GM12878 (cell line): ENCODE data around the gene MED22. TPM values are rescaled to one million over a fixed set of nuclear protein-coding genes. Genes with fewer than 3 reads are reported as not detected.

ENCODE experiments used
- ATAC-seq: fragments of 200-7000 bp; cut with Tn5 transposase; 3 replicates; pipeline ENCODE4 v1.9.1; 2020; ENCODE audit warnings: mild to moderate bottlenecking, moderate library complexity
- BruUV-seq: library from RNA; stranded (reverse); fragments of 400-500 nt; replicated peaks from 2 replicates; lab custom pipeline; 2021; lab: Mats Ljungman, UMichigan
- CTCF ChIA-PET: fragments of 300-600 bp; sonication (Branson Sonifier 250); formaldehyde crosslinking; extraction: SDS; loops from one replicate; lab custom pipeline; 2021; ENCODE audit warnings: inconsistent platforms; lab: Yijun Ruan, JAX
- POLR2A ChIA-PET: fragments of 350-600 bp; formaldehyde crosslinking; extraction: SDS; loops from one replicate; lab custom pipeline; 2021; ENCODE audit warnings: inconsistent platforms; lab: Charles Lee
- RAD21 ChIA-PET: fragments of 300-600 bp; sonication (Branson Sonifier 250); formaldehyde crosslinking; loops from one replicate; lab custom pipeline; 2023; ENCODE audit warnings: antibody characterized with exemption; ENCODE audit not compliant: unreplicated experiment; lab: Charles Lee
- SMC1A ChIA-PET: fragments of 300-600 bp; sonication (Branson Sonifier 250); formaldehyde crosslinking; loops from one replicate; lab custom pipeline; 2023; ENCODE audit not compliant: unreplicated experiment, uncharacterized antibody; lab: Charles Lee
- DNase-seq: peaks from one replicate; pipeline ENCODE4 v3.0.0-alpha.2; 2011; ENCODE audit warnings: low read depth, low spot score
- FAIRE-seq: peaks from 3 replicates; lab custom pipeline; 2011; peaks lifted over from hg19 to GRCh38; lab: Jason Lieb, UNC
- H2AFZ ChIP-seq: 2 replicates; pipeline ENCODE4 v1.6.0; 2011; ENCODE audit warnings: low read depth, low read length, control low read depth; ENCODE audit not compliant: control insufficient read depth
- H3K27ac ChIP-seq: 2 replicates; pipeline ENCODE4 v1.5.1; 2011; ENCODE audit warnings: control low read depth; ENCODE audit not compliant: control insufficient read depth, insufficient read depth
- H3K27me3 ChIP-seq, 2 experiments: replicated peaks in 1 of 2; 2 replicates each; pipeline versions ENCODE4 v1.6.0 to v1.6.1; 2011; ENCODE audit warnings: low read length in 1 of 2; ENCODE audit not compliant: control insufficient read depth in 2 of 2, insufficient read depth in 2 of 2
- H3K36me3 ChIP-seq, 2 experiments: 2 replicates each; pipeline ENCODE4 v1.5.1; 2011; ENCODE audit warnings: low read length in 1 of 2; ENCODE audit not compliant: control insufficient read depth in 2 of 2, insufficient read depth in 2 of 2
- H3K4me1 ChIP-seq: 2 replicates; pipeline ENCODE4 v1.6.1; 2011; ENCODE audit warnings: mild to moderate bottlenecking, low read length, moderate library complexity, mixed read lengths; ENCODE audit not compliant: control insufficient read depth, insufficient read depth
- H3K4me2 ChIP-seq: 2 replicates; pipeline ENCODE4 v1.6.0; 2011; ENCODE audit warnings: control low read depth; ENCODE audit not compliant: control insufficient read depth, insufficient read depth
- H3K4me3 ChIP-seq: fragments of 200-600 bp; sonication (generic); 2 replicates; pipeline ENCODE4 v1.5.1; 2016
- H3K79me2 ChIP-seq: 2 replicates; pipeline ENCODE4 v1.6.0; 2011; ENCODE audit warnings: low read length; ENCODE audit not compliant: control insufficient read depth, insufficient read depth
- H3K9ac ChIP-seq: 2 replicates; pipeline ENCODE4 v1.8.0; 2011; ENCODE audit warnings: low read length, control low read depth, mixed read lengths; ENCODE audit not compliant: control insufficient read depth, insufficient read depth
- H3K9me3 ChIP-seq: replicated peaks from 3 replicates; pipeline ENCODE4 v1.5.1; 2011; ENCODE audit warnings: mild to moderate bottlenecking, low read length; ENCODE audit not compliant: control insufficient read depth, insufficient read depth
- H4K20me1 ChIP-seq: 2 replicates; pipeline ENCODE4 v1.6.0; 2011; ENCODE audit not compliant: control insufficient read depth, insufficient read depth
- BACH1 ChIP-seq: fragments of 450-650 bp; IDR thresholded peaks from 2 replicates; pipeline ENCODE4 v1.6.1; 2017; ENCODE audit warnings: mild to moderate bottlenecking, borderline replicate concordance
- BRCA1 ChIP-seq: IDR thresholded peaks from 2 replicates; pipeline ENCODE4 v1.6.1; 2011; ENCODE audit warnings: low read depth, low read length, improper control_type of control experiment
- CHD1 ChIP-seq: IDR thresholded peaks from 2 replicates; pipeline ENCODE4 v1.6.1; 2012; ENCODE audit warnings: low read depth, low read length, improper control_type of control experiment
- E2F8 ChIP-seq: fragments of 450-650 bp; IDR thresholded peaks from 2 replicates; pipeline ENCODE4 v1.6.1; 2018; ENCODE audit warnings: mild to moderate bottlenecking, low read depth, moderate library complexity; ENCODE audit not compliant: partially characterized antibody
- E4F1 ChIP-seq: fragments of 450-650 bp; IDR thresholded peaks from 2 replicates; pipeline ENCODE4 v1.6.1; 2018; ENCODE audit warnings: borderline replicate concordance, mild to moderate bottlenecking; ENCODE audit not compliant: partially characterized antibody
- FOXM1 ChIP-seq: IDR thresholded peaks from 2 replicates; pipeline ENCODE4 v1.6.1; 2012; ENCODE audit warnings: low read depth, mild to moderate bottlenecking, inconsistent platforms, low read length, moderate library complexity
- HDAC2 ChIP-seq: fragments of 200-600 bp; sonication (generic); IDR thresholded peaks from 2 replicates; pipeline ENCODE4 v1.6.1; 2017
- MTA3 ChIP-seq: IDR thresholded peaks from 2 replicates; pipeline ENCODE4 v1.6.1; 2012; ENCODE audit warnings: low read length, inconsistent platforms, borderline replicate concordance
- MYB ChIP-seq: fragments of 150-350 bp; IDR thresholded peaks from 2 replicates; pipeline ENCODE4 v1.6.1; 2014; ENCODE audit warnings: mild to moderate bottlenecking, low read depth, low read length, borderline replicate concordance
- MYC ChIP-seq: IDR thresholded peaks from 2 replicates; pipeline ENCODE4 v1.6.1; 2011; ENCODE audit warnings: mild to moderate bottlenecking, low read length, moderate library complexity, inconsistent platforms; ENCODE audit not compliant: insufficient read depth, insufficient replicate concordance, insufficient read length, severe bottlenecking
- NFXL1 ChIP-seq: fragments of 450-650 bp; IDR thresholded peaks from 2 replicates; pipeline ENCODE4 v1.6.1; 2017; ENCODE audit warnings: antibody characterized with exemption, mild to moderate bottlenecking, borderline replicate concordance
- PAX8 ChIP-seq: fragments of 450-650 bp; IDR thresholded peaks from 2 replicates; pipeline ENCODE4 v1.6.1; 2017; ENCODE audit warnings: mild to moderate bottlenecking, moderate library complexity
- PML ChIP-seq: IDR thresholded peaks from 2 replicates; pipeline ENCODE4 v1.6.1; 2012; ENCODE audit warnings: low read length, inconsistent platforms
- POLR2AphosphoS2 ChIP-seq: IDR thresholded peaks from 2 replicates; pipeline ENCODE4 v1.6.1; 2011; ENCODE audit warnings: low read depth, mild to moderate bottlenecking, low read length, improper control_type of control experiment, moderate library complexity
- POLR2AphosphoS5 ChIP-seq: IDR thresholded peaks from 2 replicates; pipeline ENCODE4 v1.6.1; 2011; ENCODE audit warnings: mild to moderate bottlenecking, low read length, inconsistent platforms
- RUNX3 ChIP-seq: IDR thresholded peaks from 2 replicates; pipeline ENCODE4 v1.6.1; 2012; ENCODE audit warnings: low read length, inconsistent platforms
- SMAD5 ChIP-seq: IDR thresholded peaks from 2 replicates; pipeline ENCODE4 v1.6.1; 2016; ENCODE audit warnings: antibody characterized with exemption, low read depth
- WGBS: methylation state at CpG from one replicate; pipeline ENCODE4 v1.1.6; 2016; ENCODE audit warnings: low lambda C conversion rate; ENCODE audit not compliant: insufficient replicate concordance, insufficient coverage; ENCODE audit errors: missing lambda C conversion rate; 5-methylcytosine and 5-hydroxymethylcytosine counted together
- in situ Hi-C: fragments of 300-500 bp; cut with MboI; formaldehyde crosslinking; loops from 9 replicates; pipeline ENCODE4 v1.14.3; 2018; ENCODE audit warnings: mixed read lengths
- intact Hi-C: fragments of 100-400 bp; cut with micrococcal nuclease; formaldehyde crosslinking; loops from one replicate; pipeline ENCODE4 v1.14.2; 2022; ENCODE audit not compliant: unreplicated experiment
- polyA plus RNA-seq, 11 experiments: library from polyadenylated mRNA; depleted of rRNA in 4 of 11; unstranded in 6 of 11; stranded (reverse) in 5 of 11; fragments of >200 nt; fragmentation: Nextera tagmentation in 4 of 11; fragmentation: Illumina TruSeq in 1 of 11; extraction: Ambion mirVana in 4 of 11; extraction: Trizol in 1 of 11; gene quantifications; 1 replicate in 1 of 11; 2 replicates in 10 of 11; pipeline versions ENCODE4 v1.2.1 to v1.2.3, GENCODE V29; 2011 to 2016; ENCODE audit warnings: inconsistent platforms in 2 of 11, missing spikeins in 2 of 11, low read depth in 1 of 11
- total RNA-seq, 4 experiments: library from RNA; depleted of rRNA in 3 of 4; stranded (reverse); fragments of >200 nt in 3 of 4; fragmentation: Illumina TruSeq in 1 of 4; extraction: Trizol in 1 of 4; gene quantifications; 2 replicates each; pipeline versions ENCODE4 v1.2.1 to v1.2.3, GENCODE V29; 2013 to 2021
- TF ChIP-seq, protein P1 (sequence below): fragments of 450-650 bp; IDR thresholded peaks from 2 replicates; pipeline ENCODE4 v1.6.1; 2016; ENCODE audit warnings: mild to moderate bottlenecking

MED22 gene
- total and polyA plus RNA-seq, 10 of the 15 experiments (the other 5 are each of a cell fraction or from before 2014, with no cell fraction given), result 1.4 to 42.1 (median 24.6) TPM

- Histone ChIP-seq H3K27me3 (no peaks in the 10 kb centered on the region), H3K27ac (no peak overlapping the region), H4K20me1 (no peaks in the 10 kb centered on the region; the same call in 1 of the 2 replicates), H2AFZ (no peak overlapping the region), H3K4me3 (no peak overlapping the region), H3K79me2 (peaks cover 48% of the 10 kb centered on the region), H3K4me1 (peaks cover 6% of the 10 kb centered on the region), H3K9ac (no peak overlapping the region), H3K36me3 (peaks cover 22 to 43% of the 10 kb centered on the region in 2 experiments), H3K9me3 (no peaks in the 10 kb centered on the region), H3K4me2 (no peak overlapping the region)
- ChIA-PET RAD21 (no interaction called here), POLR2A (no interaction called here), SMC1A (no interaction called here), CTCF (interaction anchor here (1.0 to 1.8 kb wide), 2 partner anchors 13 to 22 kb away, joined by 4 read pairs; no protein-coding TSS in a partner anchor)
- intact Hi-C loops (no loop called here), in situ Hi-C loops (no loop called here)
- DNase-seq, result no peak
- ATAC-seq, result no peak
- WGBS, result 44% methylated on average over 8 of the region's 8 CpGs
- BruUV-seq, result no TSS peak
- no peak for TF ChIP-seq BRCA1
- TF ChIP-seq CHD1, result no peak
- TF ChIP-seq, protein P1, sequence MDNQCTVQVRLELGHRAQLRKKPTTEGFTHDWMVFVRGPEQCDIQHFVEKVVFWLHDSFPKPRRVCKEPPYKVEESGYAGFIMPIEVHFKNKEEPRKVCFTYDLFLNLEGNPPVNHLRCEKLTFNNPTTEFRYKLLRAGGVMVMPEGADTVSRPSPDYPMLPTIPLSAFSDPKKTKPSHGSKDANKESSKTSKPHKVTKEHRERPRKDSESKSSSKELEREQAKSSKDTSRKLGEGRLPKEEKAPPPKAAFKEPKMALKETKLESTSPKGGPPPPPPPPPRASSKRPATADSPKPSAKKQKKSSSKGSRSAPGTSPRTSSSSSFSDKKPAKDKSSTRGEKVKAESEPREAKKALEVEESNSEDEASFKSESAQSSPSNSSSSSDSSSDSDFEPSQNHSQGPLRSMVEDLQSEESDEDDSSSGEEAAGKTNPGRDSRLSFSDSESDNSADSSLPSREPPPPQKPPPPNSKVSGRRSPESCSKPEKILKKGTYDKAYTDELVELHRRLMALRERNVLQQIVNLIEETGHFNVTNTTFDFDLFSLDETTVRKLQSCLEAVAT, result no peak
- no peak for TF ChIP-seq E4F1
- TF ChIP-seq BACH1, result no peak
- TF ChIP-seq E2F8, result no peak
- no peak for TF ChIP-seq NFXL1
- no peak for TF ChIP-seq HDAC2
- no peak for TF ChIP-seq MYC
- 0 out of 2 replicates have a peak, but pooled peaks have one; percentile 18 for TF ChIP-seq FOXM1
- TF ChIP-seq POLR2AphosphoS5, result peak; percentile 82
- TF ChIP-seq MTA3, result peak; percentile 75; the same call in 1 of the 2 replicates
- no peak; the same call in 1 of the 2 replicates for TF ChIP-seq SMAD5
- TF ChIP-seq POLR2AphosphoS2, result peak; percentile 13; the same call in 1 of the 2 replicates
- TF ChIP-seq MYB, result no peak
- TF ChIP-seq PAX8, result no peak
- TF ChIP-seq PML, result peak; percentile 34
- peak; percentile 4; the same call in 1 of the 2 replicates for TF ChIP-seq RUNX3
- no peak for FAIRE-seq
Observed at GRCh38 chr9:133352635-133353340, 4.9 kb upstream of the MED22 start.
